ENCODE results near the gene SNX25. TPM values are rescaled to one million over a fixed set of nuclear protein-coding genes. Genes with fewer than 3 reads are reported as not detected.

SNX25 gene
- total and polyA plus RNA-seq, 3 donors from 2014 or later, result 20.2 to 50.5 (median 45.0) TPM

GRCh38 chr4:185305979-185306442 lies 96.6 kb downstream of the SNX25 start:
- 83 to 86% methylated on average over 7 of the region's 7 CpGs for WGBS, 2 donors
- Histone ChIP-seq H3K4me3 (no peak overlapping the region), H3K4me1 (no peaks in the 10 kb centered on the region), H3K27ac (no peak overlapping the region), H3K9me3 (no peaks in the 10 kb centered on the region), H3K36me3 (ENCODE audit: low read depth, missing control alignments) (no peaks in the 10 kb centered on the region), H3K27me3 (no peaks in the 10 kb centered on the region)
- intact Hi-C loops (cut with DNase I; ENCODE audit: low total_unique reads), result no loop called here
- TF ChIP-seq, protein P1, sequence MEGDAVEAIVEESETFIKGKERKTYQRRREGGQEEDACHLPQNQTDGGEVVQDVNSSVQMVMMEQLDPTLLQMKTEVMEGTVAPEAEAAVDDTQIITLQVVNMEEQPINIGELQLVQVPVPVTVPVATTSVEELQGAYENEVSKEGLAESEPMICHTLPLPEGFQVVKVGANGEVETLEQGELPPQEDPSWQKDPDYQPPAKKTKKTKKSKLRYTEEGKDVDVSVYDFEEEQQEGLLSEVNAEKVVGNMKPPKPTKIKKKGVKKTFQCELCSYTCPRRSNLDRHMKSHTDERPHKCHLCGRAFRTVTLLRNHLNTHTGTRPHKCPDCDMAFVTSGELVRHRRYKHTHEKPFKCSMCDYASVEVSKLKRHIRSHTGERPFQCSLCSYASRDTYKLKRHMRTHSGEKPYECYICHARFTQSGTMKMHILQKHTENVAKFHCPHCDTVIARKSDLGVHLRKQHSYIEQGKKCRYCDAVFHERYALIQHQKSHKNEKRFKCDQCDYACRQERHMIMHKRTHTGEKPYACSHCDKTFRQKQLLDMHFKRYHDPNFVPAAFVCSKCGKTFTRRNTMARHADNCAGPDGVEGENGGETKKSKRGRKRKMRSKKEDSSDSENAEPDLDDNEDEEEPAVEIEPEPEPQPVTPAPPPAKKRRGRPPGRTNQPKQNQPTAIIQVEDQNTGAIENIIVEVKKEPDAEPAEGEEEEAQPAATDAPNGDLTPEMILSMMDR (IDR thresholded peaks at IDR 0.05), result no peak
- TF ChIP-seq POLR2A (IDR thresholded peaks at IDR 0.05), result no peak
- no peak for DNase-seq

- H3K27ac ChIP-seq, result no peak overlapping the region
- no peak for DNase-seq
- 75 to 87% methylated on average over 5 of the region's 5 CpGs for WGBS, 2 donors
- H3K9me3 ChIP-seq, result no peaks in the 10 kb centered on the region
- no peak overlapping the region for H3K4me3 ChIP-seq
- TF ChIP-seq, protein P1 (IDR thresholded peaks at IDR 0.05), result no peak
- TF ChIP-seq POLR2A (IDR thresholded peaks at IDR 0.05), result no peak
- H3K27me3 ChIP-seq, result no peaks in the 10 kb centered on the region
- H3K36me3 ChIP-seq (ENCODE audit: low read depth, missing control alignments), result no peaks in the 10 kb centered on the region
- no peaks in the 10 kb centered on the region for H3K4me1 ChIP-seq
- intact Hi-C loops (cut with DNase I; ENCODE audit: low total_unique reads), result no loop called here
These were observed 97.9 kb downstream of the SNX25 start for GRCh38 chr4:185307136-185307950.

- intact Hi-C loops (cut with DNase I; ENCODE audit: low total_unique reads), result no loop called here
- WGBS, 2 donors, result 89 to 95% methylated on average over 4 of the region's 4 CpGs
- Histone ChIP-seq H3K27me3 (no peaks in the 10 kb centered on the region), H3K9me3 (no peaks in the 10 kb centered on the region), H3K4me3 (no peak overlapping the region), H3K27ac (no peak overlapping the region), H3K36me3 (ENCODE audit: low read depth, missing control alignments) (no peaks in the 10 kb centered on the region), H3K4me1 (no peaks in the 10 kb centered on the region)
- no peak for TF ChIP-seq POLR2A (IDR thresholded peaks at IDR 0.05)
- TF ChIP-seq, protein P1 (IDR thresholded peaks at IDR 0.05), result no peak
- DNase-seq, result no peak
These were observed 100.4 kb downstream of the SNX25 start for GRCh38 chr4:185309770-185310169.

GRCh38 chr4:185311113-185311888 lies 101.9 kb downstream of the SNX25 start:
- no peak overlapping the region for H3K27ac ChIP-seq
- 94 to 96% methylated on average over 5 of the region's 5 CpGs for WGBS, 2 donors
- no peaks in the 10 kb centered on the region for H3K27me3 ChIP-seq
- no peaks in the 10 kb centered on the region for H3K36me3 ChIP-seq (ENCODE audit: low read depth, missing control alignments)
- no peaks in the 10 kb centered on the region for H3K9me3 ChIP-seq
- intact Hi-C loops (cut with DNase I; ENCODE audit: low total_unique reads), result no loop called here
- TF ChIP-seq, protein P1 (IDR thresholded peaks at IDR 0.05), result no peak
- no peak for TF ChIP-seq POLR2A (IDR thresholded peaks at IDR 0.05)
- H3K4me1 ChIP-seq, result no peaks in the 10 kb centered on the region
- H3K4me3 ChIP-seq, result no peak overlapping the region
- DNase-seq, result no peak
